ENCODE measurements around the gene MRPS34.
"Not testable (repeated sequence)": the region's sequence is repeated elsewhere in the genome, so short reads cannot be mapped to it uniquely, and the experiment has no call there.

The MRPS34 gene

DNA sequence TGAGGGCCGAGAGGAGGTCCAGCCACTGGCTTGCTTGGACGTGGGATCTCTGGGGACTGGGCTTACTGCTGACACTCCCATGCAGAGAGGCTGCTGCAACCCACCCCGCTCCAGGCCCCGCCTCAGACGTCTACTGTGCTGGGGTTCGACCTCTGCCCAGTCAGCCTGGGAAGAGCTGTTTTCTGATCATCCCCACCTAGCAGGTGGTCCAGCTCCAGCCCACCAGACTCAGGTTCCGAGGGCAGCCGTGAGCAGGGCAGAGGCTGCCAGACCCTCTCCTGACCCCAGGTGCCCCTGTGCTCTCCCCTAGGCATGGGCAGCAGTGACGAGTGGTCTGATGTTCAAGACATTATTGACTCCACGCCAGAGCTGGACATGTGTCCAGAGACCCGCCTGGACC, 25.0 kb downstream of the MRPS34 start:
- no peak for DNase-seq

DNA sequence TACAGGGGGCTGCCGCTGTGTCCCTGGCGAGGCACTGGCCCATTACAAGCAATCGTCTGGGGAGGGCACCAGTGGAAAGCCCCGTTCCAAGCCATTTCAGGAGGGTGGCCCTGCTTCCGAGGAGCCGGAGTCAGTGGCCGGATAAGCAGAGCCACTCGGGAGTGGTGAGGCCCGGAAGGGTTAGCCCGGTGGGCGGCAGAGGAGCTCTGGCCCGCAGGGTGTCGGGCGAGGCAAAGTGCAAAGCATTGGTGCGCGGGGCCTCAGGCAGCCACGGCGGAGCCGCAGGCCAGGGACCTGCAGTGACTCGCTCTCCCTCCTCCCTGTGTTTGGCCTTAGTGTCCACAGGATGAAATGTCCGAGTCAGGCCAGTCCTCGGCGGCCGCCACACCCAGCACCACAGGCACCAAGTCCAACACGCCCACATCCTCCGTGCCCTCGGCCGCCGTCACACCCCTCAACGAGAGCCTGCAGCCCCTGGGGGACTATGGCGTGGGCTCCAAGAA, 26.2 kb downstream of the MRPS34 start:
- DNase-seq, result no peak

DNA sequence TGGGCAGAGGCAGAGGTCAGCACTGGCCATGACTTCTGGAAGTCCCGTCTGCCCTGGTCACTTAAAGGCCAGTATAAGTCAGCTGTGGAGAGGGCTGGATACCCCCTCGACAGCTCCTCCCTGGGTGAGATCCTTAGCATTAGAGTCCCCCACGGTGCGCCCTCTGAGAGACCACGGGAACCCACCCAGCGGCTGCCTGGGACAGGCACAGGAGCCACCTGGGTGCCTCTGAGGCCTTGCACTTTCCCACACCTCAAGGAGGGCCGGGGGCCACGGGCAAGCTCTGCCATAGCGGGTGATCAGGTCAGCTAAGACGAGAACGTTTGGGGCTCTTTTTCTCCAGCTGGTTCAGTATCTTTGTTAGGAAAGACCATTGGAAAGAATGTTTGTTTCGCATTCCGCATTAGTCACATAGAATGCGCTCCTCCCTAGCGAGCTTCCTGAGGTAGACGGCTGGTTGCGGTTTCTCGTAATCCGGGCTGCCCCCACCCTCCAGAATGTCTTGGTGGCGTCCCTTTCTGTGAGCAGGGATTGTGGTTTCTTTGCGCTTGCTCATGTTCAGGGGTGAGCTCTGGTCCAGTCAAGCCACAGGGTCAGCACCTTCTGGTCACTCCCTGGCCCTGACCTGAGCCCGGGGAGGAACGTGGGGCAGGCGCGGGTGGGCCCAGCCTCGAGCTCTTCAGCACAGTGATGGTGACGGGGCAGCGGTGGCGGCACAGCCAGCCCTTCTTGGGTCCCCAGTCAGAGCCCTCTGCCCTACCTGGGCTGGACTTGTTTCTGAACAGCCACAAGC, 26.8 kb downstream of the MRPS34 start:
- no peak for DNase-seq

DNA sequence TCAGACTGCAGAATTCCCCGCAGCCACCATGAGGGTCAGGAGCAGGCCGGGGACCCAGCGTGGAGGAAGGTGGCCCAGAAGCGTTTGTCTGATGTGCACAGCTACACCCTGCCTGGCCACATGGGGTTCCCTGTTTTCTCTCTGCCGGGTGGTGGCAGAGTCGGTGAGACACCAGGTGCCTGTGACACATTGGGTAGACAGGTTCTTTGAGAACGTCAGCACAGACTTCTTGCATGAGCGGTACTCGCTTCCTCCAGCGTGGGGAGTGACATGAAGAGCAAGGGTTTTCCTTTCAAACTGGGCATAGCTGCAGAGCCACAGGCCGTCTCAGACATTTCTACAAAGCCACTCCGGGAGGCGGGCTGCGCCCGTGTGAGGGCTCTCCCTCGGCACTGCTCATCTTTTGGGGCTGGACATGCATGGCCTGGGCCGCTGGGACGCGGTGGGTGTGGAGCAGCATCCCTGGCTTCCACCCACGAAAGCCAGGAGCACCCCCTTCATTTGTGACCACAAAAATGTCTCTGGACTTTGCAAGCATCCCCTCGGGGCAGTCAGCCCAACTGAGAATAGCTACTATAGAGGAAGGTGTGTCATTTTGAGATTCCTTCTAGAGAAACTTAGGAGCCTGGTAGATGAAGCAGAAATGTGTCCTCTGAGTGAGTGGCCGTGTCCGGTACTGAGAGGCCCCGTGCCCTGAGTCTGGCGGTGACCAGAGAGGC, 27.6 kb downstream of the MRPS34 start:
- DNase-seq, result no peak

DNA sequence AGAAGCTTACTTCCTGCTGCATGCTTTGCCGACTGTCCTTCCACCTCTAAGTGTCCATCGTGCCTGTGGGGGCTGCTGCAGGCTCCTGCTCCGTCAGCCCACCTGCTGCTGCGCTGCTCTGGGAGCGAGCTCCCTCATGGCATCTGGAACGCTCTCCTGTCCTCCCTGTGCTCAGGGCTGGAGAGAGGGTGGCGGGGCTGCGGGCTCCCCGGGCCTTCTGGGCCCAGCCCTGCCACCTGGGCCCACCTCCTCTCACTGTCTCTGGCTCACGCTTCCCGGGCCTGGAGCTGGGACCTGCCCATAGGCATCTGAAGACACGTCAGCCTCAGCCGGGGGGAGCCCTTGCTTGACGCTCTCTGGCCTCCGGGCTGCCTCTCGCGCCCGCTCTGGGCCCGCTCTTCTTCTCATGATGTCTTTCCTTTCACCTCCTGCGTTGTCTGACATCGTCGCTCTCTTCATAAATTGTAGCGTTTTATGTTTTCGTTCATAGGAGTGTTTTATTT, 28.5 kb downstream of the MRPS34 start:
- DNase-seq, result no peak

DNA sequence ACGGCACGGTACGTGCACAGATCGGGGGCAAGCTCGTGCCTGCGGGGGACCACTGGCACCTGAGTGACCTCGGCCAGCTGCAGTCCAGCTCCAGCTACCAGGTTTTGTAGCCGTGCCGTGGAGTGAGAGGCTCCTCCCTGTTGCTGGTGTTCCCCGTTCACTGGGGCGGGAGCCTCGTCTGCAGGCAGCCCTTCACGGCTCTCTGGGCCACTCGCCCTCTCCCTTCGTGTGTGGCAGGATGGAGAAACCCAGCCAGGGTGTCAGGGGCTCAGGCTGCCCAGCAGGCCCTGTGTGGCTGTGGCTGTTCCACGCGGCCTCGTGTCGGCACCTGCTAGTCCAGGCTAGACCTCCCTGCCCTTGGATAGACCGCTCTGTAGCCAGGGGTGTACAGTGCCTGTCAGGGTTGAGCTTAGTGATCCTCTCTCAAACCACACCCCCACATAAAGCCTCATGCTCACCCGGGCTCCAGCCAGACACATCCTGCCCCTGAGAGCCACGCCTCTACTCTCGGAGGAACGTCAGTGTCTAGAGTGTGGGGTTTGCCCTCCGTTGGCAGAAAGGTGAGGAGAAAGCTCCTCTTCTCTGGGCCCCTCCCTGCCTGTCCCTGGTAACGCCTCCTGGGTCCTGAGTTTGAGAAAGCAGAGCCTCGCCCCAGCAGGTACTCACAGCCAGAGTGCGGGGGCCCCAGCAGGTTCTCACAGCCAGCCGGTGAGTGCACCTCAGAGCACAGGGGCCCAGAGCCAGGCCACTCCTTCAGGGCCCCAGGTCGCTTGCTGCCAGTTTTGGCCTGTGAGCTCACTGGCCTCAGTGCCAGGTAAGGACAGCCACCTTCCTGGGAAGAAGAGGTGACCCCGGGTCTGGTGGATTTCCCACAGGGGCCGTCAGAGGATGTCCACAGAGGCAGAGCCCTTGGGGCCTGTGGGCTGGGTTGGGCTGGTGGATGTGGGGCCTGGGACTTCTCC, 29.3 kb downstream of the MRPS34 start:
- no peak for DNase-seq

DNA sequence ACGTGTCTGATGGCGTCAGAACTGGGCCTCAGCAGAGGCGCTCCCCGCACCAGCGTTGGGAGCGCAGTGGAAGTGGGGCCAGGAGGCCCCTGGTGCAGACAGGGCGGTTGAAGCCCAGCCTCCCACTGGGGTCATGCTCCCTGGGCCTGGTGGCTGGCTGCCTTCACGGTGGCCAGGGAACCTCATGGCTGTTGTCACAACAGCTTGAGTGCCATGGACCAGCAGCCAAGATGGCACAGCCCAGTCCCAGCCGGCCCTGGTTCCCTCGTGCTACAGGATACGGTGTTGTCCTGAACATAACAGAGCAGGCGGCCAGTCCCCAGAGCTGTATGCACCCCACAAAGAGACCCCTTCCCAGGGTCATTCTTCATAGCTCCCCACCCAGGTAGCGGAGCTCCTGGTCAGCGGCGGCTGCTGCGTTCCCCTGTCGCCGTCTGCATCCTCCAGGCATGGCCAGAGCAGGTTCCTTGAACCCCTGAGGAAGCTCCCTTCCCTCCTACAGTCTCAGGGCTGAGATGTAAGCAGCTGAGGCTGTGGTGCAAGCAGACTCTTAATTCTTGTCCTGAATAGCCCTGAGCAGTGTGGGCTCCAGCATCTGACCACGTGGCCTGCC, 31.3 kb downstream of the MRPS34 start:
- no peak for DNase-seq

DNA sequence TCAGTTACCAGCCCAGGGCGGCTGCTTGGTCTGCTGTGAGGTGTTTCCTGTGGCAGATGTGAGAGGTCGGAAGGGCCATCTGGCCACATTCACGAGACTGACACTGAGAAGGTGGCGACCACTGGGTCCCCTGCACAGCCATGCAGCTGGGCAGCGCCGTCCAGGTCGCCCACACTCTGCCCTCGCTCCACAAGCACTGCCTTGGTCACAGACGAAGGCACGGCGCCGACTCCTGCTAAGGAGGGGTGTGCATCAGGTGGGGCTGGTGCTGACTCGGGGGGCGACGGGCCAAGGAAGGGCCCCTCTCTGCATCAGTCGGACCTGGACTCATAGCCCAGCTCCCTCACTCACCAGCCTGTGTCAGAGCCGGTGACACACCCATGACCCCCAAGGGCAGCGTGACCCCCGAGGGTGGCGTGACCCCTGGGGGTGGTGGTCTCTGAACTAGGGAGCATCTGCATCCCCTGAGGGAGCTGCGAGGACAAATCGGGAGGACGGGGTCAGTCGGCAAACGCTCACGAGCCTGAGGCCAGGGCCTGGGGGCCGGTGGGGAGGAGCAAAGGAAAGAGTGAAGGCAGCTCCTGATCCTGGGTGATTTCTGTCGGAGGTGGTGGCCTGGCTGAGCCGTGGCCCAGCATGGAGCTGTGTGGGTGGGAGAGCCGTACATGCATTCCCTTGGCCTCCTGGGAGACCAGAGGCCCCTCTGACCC, 32.0 kb downstream of the MRPS34 start:
- no peak for DNase-seq

DNA sequence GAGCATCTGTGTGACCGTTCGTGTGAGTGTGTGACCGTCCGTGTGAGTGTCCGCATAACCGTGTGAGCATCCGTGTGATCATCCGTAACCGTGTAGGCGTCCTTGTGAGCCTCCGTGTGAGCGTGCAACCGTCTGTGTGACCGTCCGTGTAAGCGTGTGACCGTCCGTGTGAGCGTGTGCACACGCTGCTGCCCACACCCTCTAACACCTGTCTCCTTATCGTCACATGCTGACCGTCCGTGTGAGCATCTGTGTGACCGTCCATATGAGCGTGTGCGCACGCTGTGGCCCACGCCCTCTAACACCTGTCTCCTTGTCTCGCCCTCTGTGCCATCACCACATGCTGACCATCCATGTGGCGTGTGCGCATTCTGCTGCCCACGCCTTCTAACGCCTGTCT, 32.7 kb downstream of the MRPS34 start:
- no peak for DNase-seq

DNA sequence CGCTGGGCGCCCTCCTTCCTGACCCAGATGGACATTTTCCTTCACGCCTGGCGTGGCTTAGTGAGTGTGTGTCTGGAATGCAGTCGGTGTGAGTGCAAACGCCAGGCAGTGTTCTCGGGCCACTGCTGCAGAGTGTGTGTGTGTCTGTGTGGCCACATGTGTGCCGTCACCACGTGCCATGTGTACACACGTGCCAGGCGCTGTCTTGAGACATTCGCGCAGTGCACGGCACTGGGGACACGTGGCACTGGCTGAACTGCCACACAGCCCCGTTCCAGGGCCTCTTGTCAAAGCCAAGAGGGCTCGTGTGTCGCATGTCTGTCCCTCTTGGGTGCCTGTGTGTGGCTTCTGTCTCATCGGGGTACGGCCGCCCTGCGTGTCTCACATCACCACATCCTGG, 38.1 kb downstream of the MRPS34 start:
- no peak for DNase-seq

DNA sequence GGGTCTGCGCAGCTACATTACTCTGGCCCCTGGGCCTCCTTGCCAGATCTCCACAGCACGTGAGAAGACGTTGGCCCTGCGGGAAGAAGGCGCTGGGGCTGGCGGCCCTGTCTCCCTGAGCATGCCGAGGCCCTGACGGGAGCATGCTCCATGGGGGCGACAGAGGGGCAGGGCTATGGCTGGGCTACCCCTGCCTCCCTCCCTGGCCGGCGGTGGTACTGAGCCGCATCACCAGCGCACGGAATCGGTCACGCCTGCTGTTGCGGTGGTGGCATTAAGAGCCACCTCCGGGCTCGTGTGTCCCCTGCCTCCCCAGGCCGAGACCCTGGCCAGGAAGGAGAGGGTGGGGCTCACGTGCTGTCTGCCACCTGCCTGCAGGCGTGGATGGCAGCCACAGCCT, 38.8 kb downstream of the MRPS34 start:
- no peak for DNase-seq

DNA sequence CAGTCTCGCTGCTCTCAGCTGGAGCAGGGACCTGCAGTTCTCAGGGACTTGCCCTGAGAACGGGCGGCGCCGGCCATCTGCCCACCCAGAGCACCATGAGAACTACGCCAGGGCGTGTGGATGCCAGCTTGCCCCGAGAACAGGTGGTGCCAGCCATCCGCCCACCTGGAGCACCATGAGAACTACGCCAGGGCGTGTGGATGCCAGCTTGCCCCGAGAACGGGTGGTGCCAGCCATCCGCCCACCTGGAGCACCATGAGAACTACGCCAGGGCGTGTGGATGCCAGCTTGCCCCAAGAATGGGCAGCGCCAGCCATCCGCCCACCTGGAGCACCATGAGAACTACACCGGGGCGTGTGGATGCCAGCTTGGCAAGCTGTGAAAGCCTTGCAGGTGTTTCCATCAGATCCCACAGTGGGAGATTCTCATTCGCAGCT, 40.4 kb downstream of the MRPS34 start:
- DNase-seq, result not testable (repeated sequence)

DNA sequence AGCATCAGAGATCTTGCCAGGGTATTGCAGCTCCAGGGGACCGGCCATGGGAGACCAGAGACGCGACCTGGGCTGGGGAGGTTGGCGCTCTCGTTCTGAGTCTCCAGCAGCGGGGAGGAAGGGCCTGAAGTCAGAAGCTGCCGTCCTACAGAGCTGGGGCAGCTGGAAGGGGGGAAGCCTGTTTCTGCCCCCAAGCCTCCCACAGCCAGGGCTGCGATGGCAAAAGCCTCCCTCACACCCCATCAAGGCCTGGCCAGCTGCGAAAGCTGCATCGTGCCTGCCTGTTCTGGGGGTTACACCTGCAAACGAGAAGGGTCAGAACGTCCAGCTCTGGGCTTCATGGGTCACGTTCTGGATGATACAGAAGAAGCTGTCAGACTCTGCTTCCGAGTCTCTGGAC, 40.9 kb downstream of the MRPS34 start:
- no peak for DNase-seq

DNA sequence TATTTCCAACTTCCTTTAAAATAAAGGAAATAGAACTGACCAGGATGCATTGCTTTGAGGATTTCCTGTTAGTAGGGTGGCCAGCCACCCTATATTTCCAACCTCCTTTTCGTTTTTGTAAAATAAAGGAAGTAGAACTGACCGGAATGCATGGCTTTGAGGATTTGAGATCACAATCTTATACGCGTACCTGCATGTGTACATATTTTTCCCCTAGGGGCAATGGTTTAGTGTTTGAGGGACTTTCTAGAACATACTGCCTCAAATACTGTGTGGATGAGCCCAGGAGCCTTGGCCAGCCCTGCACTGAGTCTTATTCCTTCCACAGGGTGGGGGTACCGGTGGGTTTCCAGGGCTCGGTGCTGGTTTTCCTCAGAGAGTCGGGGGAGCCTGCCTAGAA, 41.3 kb downstream of the MRPS34 start:
- DNase-seq, result no peak

DNA sequence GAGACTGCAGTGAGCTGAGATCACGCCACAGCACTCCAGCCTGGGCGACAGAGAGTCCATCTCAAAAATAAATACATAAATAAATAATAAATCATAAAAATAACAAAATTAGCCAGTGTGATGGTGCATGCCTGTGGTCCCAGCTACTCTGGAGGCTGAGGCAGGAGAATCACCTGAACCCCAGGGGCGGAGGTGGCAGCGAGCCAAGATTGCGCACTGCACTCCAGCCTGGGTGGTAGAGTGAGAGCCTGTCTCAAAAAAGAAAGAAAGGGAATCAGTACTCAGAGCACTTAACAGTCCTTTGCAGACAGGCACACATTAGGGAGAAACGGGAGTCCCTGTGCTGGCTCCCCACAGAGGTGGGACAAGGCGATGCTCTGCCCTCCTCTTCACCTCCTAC, 41.9 kb downstream of the MRPS34 start:
- no peak for DNase-seq

DNA sequence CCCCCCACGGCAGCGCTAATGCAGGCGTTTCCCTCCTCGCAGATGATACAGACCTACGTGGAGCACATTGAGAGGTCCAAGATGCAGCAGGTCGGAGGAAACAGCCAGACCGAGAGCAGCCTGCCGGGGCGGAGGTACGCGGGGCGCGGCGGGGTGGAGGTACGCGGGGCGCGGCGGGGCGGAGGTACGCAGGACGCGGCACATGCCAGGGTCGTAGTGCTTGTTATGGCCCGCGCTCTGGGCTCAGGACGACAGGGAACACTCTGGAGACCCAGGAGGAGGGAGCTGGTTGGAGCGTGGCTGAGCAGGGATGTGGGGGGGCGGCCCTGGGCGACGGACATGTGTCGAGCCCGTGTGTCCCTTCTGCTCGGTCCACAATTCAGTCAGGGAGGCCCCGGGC, 43.5 kb downstream of the MRPS34 start:
- DNase-seq, result no peak

DNA sequence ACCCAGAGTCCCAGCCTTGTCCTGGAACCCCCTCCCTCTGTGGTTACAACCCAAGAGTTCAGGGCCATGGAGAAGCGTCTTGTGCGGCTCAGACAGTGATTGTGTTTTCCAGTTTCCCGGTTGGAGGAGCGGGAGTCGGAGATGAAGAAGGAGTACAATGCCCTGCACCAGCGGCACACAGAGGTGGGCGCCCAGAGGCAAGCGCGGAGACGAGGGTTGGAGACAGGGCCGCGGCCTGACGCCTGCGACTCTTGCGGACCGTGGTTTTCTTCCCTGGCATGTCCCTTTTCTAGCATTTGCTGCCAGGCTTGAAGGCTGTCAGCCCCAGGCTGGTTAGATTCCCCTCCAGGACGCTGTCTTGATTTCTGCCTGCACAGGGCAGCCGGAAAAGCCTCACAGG, 43.9 kb downstream of the MRPS34 start:
- no peak for DNase-seq

DNA sequence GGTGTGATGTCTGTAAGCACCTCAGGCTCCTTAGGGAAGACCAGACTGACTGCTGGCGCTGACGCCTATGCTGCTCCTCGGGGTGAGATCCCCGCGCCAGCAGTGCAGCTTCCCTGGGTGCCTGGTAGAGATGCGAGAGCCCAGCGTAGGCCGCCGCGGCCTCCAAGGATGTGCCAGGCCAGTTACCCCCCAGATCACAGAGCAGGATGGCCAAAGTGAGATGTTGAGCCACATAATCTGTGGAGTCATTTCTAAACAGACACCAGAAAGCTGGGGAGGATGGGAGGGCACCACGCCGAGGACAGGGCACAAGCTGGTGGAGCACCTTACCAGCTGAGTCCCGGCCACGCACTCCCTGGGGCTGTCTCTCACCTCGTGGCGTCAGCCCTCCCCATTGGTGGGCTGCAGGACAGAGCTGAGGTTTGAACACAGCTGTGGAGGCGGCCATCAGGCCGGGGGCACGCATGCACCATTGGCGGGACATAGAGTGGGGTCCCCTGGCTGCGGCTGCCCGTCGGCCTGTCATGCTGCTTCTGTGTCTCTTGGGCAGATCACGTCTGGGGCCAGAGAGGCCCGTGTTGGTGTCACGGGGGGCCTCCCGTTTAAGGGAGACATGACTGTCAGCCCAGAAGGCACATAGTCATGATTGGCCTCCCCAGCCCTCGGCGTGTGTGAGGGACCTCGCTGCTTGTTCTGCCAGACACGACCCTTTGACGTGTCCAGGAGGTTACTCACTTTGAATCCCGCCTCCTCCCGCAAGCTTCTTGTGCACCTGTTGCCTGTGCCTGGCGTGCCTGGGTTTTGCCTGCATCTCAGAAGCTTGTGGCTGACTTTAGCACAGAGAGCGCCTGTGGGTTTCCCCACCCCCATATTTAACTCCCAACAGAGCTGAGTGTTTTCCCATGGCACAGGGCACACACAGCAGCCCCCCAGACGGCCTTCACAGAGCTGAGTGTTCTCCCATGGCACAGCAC, 45.0 kb downstream of the MRPS34 start:
- no peak for DNase-seq

DNA sequence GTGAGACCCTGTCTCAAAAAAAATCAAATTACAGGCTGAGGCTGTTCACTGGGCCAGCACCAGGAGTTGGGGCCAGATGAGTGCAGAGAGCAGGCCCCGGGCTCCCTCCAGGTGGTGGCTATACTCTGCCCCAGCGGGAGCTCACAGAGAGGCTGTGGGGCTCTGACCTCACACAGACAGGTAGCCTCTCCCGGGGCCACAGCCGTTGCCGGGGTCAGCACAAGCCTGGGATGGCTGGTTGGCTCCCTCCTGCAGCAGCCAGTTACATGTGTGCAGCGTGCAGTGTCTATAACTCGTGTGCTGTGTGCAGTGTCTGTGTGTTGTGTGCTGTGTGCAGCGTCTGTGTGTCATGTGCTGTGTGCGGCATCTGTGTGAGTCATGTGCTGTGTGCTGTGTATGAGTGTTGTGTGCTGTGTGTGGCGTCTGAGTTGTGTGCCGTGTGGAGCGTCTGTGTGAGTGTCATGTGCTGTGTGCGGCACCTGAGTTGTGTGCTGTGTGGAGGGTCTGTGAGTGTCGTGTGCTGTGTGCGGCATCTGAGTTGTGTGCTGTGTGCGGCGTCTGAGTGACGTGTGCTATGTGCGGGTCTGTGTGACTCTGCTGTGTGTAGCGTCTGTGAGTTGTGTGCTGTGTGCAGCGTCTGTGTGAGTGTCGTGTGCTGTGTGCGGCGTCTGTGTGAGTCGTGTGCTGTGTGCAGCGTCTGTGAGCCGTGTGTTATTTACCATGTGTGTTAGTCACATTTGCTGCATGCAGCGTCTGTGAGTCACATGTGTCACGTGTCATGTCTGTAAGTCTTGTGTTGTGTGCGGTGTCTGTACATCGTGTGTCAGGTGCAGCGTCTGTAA, 46.1 kb downstream of the MRPS34 start:
- no peak for DNase-seq

DNA sequence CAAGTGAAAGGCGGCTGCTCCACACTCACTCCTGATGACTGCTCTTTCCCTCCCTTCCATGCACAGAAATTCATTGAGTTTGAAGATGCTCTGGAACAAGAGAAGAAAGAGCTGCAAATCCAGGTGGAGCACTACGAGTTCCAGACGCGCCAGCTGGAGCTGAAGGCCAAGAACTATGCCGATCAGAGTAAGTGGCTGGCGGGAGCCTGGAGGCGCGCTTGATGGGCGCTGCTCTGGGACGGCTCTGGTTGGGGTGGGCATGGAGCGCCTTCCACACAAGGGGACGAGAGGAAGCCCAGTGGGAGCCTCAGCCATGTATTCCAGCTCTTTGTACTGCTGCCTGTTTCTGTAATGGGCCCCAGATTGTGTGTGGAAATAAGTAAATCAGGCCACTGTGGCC, 48.4 kb downstream of the MRPS34 start:
- DNase-seq, result no peak

Data from NCI-H774 (cell line).